HG02571 (cell line): ENCODE measurements around the gene PHF23.

ENCODE experiments used
- ATAC-seq: cut with Tn5 transposase; IDR thresholded peaks from one replicate; pipeline ENCODE4 v1.9.1; 2021; ENCODE audit warnings: mild to moderate bottlenecking, moderate library complexity; ENCODE audit not compliant: unreplicated experiment

PHF23 gene

GRCh38 chr17:7239091-7240027 is at the start of gene PHF23:
Gene PHF23 (minus strand): TSS chr17:7239457. CDS start chr17:7239279, 178 bp downstream.
- peak; percentile 48 for ATAC-seq

- ATAC-seq = no peak
Measured at GRCh38 chr17:7285679-7286078, 46.4 kb upstream of the PHF23 start.

- ATAC-seq = no peak
Measured at GRCh38 chr17:7284911-7285310, 45.7 kb upstream of the PHF23 start.

- no peak for ATAC-seq
Measured at GRCh38 chr17:7283471-7284216, 44.4 kb upstream of the PHF23 start.

GRCh38 chr17:7282752-7283321 is 43.6 kb upstream of the PHF23 start:
- ATAC-seq = no peak

- no peak for ATAC-seq
Measured at GRCh38 chr17:7281953-7282751, 42.9 kb upstream of the PHF23 start.

GRCh38 chr17:7281074-7281952 is 42.1 kb upstream of the PHF23 start, which contains the start of gene SLC2A4:
Gene SLC2A4 (plus strand): TSS chr17:7281718. CDS start chr17:7281935, 217 bp downstream.
- peak; percentile 58 for ATAC-seq

- ATAC-seq = no peak
Measured at GRCh38 chr17:7280519-7281073, 41.3 kb upstream of the PHF23 start.

GRCh38 chr17:7279448-7279847 is 40.2 kb upstream of the PHF23 start:
- no peak for ATAC-seq

- ATAC-seq = no peak
Measured at GRCh38 chr17:7266784-7267183, 27.5 kb upstream of the PHF23 start.

GRCh38 chr17:7263801-7264078 is 24.5 kb upstream of the PHF23 start:
- no peak for ATAC-seq

GRCh38 chr17:7262935-7263800 is 23.9 kb upstream of the PHF23 start:
- no peak for ATAC-seq

- no peak for ATAC-seq
Measured at GRCh38 chr17:7262192-7262934, 23.1 kb upstream of the PHF23 start, which contains the start of gene CLDN7. Gene CLDN7 (minus strand): TSS chr17:7262478. CDS start chr17:7262043, 435 bp downstream.

- no peak for ATAC-seq
Measured at GRCh38 chr17:7261379-7262191, 22.3 kb upstream of the PHF23 start.

- no peak for ATAC-seq
Measured at GRCh38 chr17:7260651-7261378, 21.6 kb upstream of the PHF23 start.

GRCh38 chr17:7260151-7260550 is 20.9 kb upstream of the PHF23 start:
- no peak for ATAC-seq
